H1 (cell line): ENCODE results near the gene OR6N2. TPM values are rescaled to one million over a fixed set of nuclear protein-coding genes. Genes with fewer than 3 reads are reported as not detected.

Source experiments
- CEBPB ChIP-seq: IDR thresholded peaks from 2 replicates; pipeline ENCODE4 v1.6.1; 2012; ENCODE audit warnings: low read depth, low read length
- JUND ChIP-seq: IDR thresholded peaks from 2 replicates; pipeline ENCODE4 v1.6.1; 2011; ENCODE audit warnings: mild to moderate bottlenecking, improper control_type of control experiment, low read length
- polyA plus RNA-seq, 7 experiments: library from polyadenylated mRNA; depleted of rRNA in 3 of 7; stranded (reverse) in 5 of 7; unstranded in 2 of 7; fragments of >200 nt in 5 of 7; fragments of 200-250 nt in 2 of 7; gene quantifications; 1 replicate in 5 of 7; 2 replicates in 1 of 7; 4 replicates in 1 of 7; pipeline versions ENCODE4 v1.2.1 to v1.2.3, GENCODE V29; 2011 to 2013; ENCODE audit warnings: missing spikeins in 2 of 7, mixed read lengths in 2 of 7
- total RNA-seq: library from RNA; stranded (reverse); fragmentation: NEBNext Ultra II Directional; extraction: Animal tissue kit (Norgen Biotek cat#: 25700); gene quantifications from 2 replicates; pipeline ENCODE4 v1.2.1, GENCODE V29; 2021
- TF ChIP-seq, protein P1 (sequence below): fragments of 300-600 bp; sonication (generic); IDR thresholded peaks from 2 replicates; pipeline ENCODE4 v1.7.1; 2012; ENCODE audit warnings: low read length, moderate library complexity, mild to moderate bottlenecking, inconsistent platforms; ENCODE audit not compliant: insufficient replicate concordance

Gene OR6N2
- total and polyA plus RNA-seq, 2 of the 8 experiments (the other 6 are each of a cell fraction or from before 2014, with no cell fraction given), result not detected

DNA sequence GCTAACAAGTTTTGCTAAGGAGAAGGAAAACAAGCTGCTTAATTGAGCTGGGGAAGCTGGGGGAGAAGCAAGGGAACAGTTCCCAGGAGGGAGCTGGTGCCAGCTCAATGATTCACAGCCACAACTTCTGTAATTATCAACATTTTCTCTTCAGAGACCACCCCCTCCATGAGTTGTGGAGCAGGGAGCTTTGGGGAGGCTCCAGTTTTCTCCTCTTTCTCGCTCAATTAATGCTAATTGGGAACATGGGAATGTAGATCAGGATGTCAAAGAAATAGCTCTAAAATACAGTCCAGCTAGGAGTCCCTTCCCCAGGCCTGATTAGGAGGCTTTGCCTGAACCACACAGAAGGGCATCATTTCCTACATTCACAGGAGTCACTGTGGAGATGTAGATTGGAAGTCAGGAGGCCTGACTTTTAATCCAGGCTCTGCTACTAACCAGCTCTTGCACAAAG is 38.0 kb upstream of the OR6N2 start (continued):
- TF ChIP-seq, protein P1, sequence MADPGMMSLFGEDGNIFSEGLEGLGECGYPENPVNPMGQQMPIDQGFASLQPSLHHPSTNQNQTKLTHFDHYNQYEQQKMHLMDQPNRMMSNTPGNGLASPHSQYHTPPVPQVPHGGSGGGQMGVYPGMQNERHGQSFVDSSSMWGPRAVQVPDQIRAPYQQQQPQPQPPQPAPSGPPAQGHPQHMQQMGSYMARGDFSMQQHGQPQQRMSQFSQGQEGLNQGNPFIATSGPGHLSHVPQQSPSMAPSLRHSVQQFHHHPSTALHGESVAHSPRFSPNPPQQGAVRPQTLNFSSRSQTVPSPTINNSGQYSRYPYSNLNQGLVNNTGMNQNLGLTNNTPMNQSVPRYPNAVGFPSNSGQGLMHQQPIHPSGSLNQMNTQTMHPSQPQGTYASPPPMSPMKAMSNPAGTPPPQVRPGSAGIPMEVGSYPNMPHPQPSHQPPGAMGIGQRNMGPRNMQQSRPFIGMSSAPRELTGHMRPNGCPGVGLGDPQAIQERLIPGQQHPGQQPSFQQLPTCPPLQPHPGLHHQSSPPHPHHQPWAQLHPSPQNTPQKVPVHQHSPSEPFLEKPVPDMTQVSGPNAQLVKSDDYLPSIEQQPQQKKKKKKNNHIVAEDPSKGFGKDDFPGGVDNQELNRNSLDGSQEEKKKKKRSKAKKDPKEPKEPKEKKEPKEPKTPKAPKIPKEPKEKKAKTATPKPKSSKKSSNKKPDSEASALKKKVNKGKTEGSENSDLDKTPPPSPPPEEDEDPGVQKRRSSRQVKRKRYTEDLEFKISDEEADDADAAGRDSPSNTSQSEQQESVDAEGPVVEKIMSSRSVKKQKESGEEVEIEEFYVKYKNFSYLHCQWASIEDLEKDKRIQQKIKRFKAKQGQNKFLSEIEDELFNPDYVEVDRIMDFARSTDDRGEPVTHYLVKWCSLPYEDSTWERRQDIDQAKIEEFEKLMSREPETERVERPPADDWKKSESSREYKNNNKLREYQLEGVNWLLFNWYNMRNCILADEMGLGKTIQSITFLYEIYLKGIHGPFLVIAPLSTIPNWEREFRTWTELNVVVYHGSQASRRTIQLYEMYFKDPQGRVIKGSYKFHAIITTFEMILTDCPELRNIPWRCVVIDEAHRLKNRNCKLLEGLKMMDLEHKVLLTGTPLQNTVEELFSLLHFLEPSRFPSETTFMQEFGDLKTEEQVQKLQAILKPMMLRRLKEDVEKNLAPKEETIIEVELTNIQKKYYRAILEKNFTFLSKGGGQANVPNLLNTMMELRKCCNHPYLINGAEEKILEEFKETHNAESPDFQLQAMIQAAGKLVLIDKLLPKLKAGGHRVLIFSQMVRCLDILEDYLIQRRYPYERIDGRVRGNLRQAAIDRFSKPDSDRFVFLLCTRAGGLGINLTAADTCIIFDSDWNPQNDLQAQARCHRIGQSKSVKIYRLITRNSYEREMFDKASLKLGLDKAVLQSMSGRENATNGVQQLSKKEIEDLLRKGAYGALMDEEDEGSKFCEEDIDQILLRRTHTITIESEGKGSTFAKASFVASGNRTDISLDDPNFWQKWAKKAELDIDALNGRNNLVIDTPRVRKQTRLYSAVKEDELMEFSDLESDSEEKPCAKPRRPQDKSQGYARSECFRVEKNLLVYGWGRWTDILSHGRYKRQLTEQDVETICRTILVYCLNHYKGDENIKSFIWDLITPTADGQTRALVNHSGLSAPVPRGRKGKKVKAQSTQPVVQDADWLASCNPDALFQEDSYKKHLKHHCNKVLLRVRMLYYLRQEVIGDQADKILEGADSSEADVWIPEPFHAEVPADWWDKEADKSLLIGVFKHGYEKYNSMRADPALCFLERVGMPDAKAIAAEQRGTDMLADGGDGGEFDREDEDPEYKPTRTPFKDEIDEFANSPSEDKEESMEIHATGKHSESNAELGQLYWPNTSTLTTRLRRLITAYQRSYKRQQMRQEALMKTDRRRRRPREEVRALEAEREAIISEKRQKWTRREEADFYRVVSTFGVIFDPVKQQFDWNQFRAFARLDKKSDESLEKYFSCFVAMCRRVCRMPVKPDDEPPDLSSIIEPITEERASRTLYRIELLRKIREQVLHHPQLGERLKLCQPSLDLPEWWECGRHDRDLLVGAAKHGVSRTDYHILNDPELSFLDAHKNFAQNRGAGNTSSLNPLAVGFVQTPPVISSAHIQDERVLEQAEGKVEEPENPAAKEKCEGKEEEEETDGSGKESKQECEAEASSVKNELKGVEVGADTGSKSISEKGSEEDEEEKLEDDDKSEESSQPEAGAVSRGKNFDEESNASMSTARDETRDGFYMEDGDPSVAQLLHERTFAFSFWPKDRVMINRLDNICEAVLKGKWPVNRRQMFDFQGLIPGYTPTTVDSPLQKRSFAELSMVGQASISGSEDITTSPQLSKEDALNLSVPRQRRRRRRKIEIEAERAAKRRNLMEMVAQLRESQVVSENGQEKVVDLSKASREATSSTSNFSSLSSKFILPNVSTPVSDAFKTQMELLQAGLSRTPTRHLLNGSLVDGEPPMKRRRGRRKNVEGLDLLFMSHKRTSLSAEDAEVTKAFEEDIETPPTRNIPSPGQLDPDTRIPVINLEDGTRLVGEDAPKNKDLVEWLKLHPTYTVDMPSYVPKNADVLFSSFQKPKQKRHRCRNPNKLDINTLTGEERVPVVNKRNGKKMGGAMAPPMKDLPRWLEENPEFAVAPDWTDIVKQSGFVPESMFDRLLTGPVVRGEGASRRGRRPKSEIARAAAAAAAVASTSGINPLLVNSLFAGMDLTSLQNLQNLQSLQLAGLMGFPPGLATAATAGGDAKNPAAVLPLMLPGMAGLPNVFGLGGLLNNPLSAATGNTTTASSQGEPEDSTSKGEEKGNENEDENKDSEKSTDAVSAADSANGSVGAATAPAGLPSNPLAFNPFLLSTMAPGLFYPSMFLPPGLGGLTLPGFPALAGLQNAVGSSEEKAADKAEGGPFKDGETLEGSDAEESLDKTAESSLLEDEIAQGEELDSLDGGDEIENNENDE, result no peak
- TF ChIP-seq CEBPB (no peak), JUND (no peak)
